ENCODE data around the gene AHCTF1. TPM values are rescaled to one million over a fixed set of nuclear protein-coding genes. Genes with fewer than 3 reads are reported as not detected.

Gene AHCTF1
- total RNA-seq, 3 donors from 2014 or later, result 49.4 to 55.4 (median 51.7) TPM

GRCh38 chr1:246809473-246809872, 122.3 kb downstream of the AHCTF1 start:
- ATAC-seq, result no peak
- no peaks in the 10 kb centered on the region for H3K9me3 Mint-ChIP-seq

GRCh38 chr1:246805135-246805716, 126.5 kb downstream of the AHCTF1 start:
- DNase-seq (no peak), ATAC-seq (no peak)
- Mint-ChIP-seq H3K4me1 (ENCODE audit: low read depth) (no peaks in the 10 kb centered on the region), H3K4me3 (no peak overlapping the region), H3K27me3 (ENCODE audit: low read depth) (no peaks in the 10 kb centered on the region), H3K36me3 (ENCODE audit: insufficient read depth) (no peaks in the 10 kb centered on the region), H3K9me3 (no peaks in the 10 kb centered on the region)

More at GRCh38 chr1:246809473-246809872, 122.3 kb downstream of the AHCTF1 start:
- Mint-ChIP-seq H3K27me3 (ENCODE audit: low read depth) (peaks cover 9% of the 10 kb centered on the region), H3K4me3 (no peak overlapping the region), H3K36me3 (ENCODE audit: insufficient read depth) (no peaks in the 10 kb centered on the region), H3K4me1 (ENCODE audit: low read depth) (no peaks in the 10 kb centered on the region)
- DNase-seq, result no peak

- DNase-seq (no peak), ATAC-seq (no peak)
- H3K36me3 Mint-ChIP-seq (ENCODE audit: insufficient read depth), result no peaks in the 10 kb centered on the region
- no peak overlapping the region for H3K4me3 Mint-ChIP-seq
- H3K27me3 Mint-ChIP-seq (ENCODE audit: low read depth), result no peaks in the 10 kb centered on the region
- H3K4me1 Mint-ChIP-seq (ENCODE audit: low read depth), result no peaks in the 10 kb centered on the region
- no peaks in the 10 kb centered on the region for H3K9me3 Mint-ChIP-seq
These were observed 127.9 kb downstream of the AHCTF1 start for GRCh38 chr1:246803883-246804282.

DNA sequence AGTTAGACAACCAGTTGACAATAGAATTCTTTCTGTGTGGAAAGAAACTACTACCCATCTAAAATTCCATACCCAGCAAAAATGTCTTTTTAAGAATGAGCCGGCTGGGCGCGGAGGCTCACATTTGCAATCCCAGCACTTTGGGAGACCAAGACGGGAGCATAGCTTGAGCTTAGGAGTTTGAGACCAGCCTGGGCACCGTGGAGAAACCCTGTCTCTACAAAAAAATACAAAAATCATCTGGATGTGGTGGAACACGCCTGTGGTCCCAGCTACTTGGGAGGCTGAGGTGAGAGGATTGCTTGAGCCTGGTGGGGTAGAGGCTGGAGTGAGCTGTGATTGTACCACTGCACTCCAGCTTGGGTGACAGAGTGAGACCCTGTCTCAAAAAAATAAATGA, 128.4 kb downstream of the AHCTF1 start:
- H3K9me3 Mint-ChIP-seq, result no peaks in the 10 kb centered on the region

GRCh38 chr1:246801241-246802020, 130.3 kb downstream of the AHCTF1 start:
- no peaks in the 10 kb centered on the region for H3K36me3 Mint-ChIP-seq (ENCODE audit: insufficient read depth)
- DNase-seq (no peak), ATAC-seq (no peak)
- no peak overlapping the region for H3K4me3 Mint-ChIP-seq
- no peaks in the 10 kb centered on the region for H3K27me3 Mint-ChIP-seq (ENCODE audit: low read depth)
- no peaks in the 10 kb centered on the region for H3K9me3 Mint-ChIP-seq
- no peaks in the 10 kb centered on the region for H3K4me1 Mint-ChIP-seq (ENCODE audit: low read depth)

More for the DNA sequence above, 128.4 kb downstream of the AHCTF1 start:
- Mint-ChIP-seq H3K4me3 (no peak overlapping the region), H3K27me3 (ENCODE audit: low read depth) (no peaks in the 10 kb centered on the region), H3K4me1 (ENCODE audit: low read depth) (no peaks in the 10 kb centered on the region), H3K36me3 (ENCODE audit: insufficient read depth) (no peaks in the 10 kb centered on the region)
- DNase-seq, result no peak
- ATAC-seq, result no peak

DNA sequence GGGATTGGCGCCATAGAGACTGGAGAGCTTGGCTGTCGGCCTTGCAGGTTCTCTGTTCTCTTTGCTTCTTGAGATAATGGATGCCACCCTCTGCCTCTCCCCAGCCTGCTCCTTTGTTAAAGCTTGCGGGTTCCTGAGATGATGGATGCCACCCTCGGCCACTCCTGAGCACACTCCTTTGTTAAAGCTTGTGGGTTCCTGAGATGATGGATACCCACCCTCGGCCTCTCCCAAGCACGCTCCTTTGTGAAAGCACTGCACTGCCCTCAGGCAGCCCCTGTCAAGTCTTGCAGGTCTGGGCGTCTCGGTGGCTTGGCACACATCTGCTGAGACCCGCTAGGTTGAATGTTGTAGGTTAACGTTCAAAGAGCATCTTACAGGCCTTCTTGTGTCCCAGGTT, 131.0 kb downstream of the AHCTF1 start:
- ATAC-seq, result no peak
- no peaks in the 10 kb centered on the region for H3K9me3 Mint-ChIP-seq
- H3K4me1 Mint-ChIP-seq (ENCODE audit: low read depth), result no peaks in the 10 kb centered on the region
- no peaks in the 10 kb centered on the region for H3K36me3 Mint-ChIP-seq (ENCODE audit: insufficient read depth)
- H3K4me3 Mint-ChIP-seq, result no peak overlapping the region
- H3K27me3 Mint-ChIP-seq (ENCODE audit: low read depth), result no peaks in the 10 kb centered on the region
- DNase-seq, result no peak

DNA sequence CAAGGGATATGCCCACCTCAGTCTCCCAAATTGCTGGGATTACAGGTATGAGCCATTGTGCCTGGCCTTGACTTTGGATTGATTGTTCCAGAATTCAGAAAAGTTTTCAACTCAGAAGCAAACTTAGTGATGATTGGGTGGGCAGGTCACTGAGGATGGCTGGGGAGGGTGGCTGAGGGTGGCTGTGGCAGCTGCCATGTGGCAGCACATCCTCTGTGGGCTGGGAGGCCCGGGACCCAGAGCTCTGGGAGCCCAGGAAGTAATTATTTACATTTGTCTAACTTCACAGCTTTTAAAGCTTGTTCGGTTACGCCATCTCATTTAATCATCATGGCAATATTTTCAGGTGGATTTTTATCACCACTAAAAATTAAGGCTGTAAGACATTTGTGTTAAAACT, 131.4 kb downstream of the AHCTF1 start:
- Mint-ChIP-seq H3K9me3 (no peaks in the 10 kb centered on the region), H3K4me1 (ENCODE audit: low read depth) (no peaks in the 10 kb centered on the region), H3K36me3 (ENCODE audit: insufficient read depth) (no peaks in the 10 kb centered on the region), H3K27me3 (ENCODE audit: low read depth) (no peaks in the 10 kb centered on the region), H3K4me3 (no peak overlapping the region)
- DNase-seq (no peak), ATAC-seq (no peak)

- Mint-ChIP-seq H3K27me3 (ENCODE audit: low read depth) (no peaks in the 10 kb centered on the region), H3K36me3 (ENCODE audit: insufficient read depth) (no peaks in the 10 kb centered on the region), H3K4me1 (ENCODE audit: low read depth) (no peaks in the 10 kb centered on the region), H3K4me3 (no peak overlapping the region), H3K9me3 (no peaks in the 10 kb centered on the region)
- DNase-seq, result no peak
- no peak for ATAC-seq
These were observed 132.9 kb downstream of the AHCTF1 start for GRCh38 chr1:246798606-246799496.

- ATAC-seq, result no peak
- H3K9me3 Mint-ChIP-seq, result no peaks in the 10 kb centered on the region
- no peak for DNase-seq
- no peaks in the 10 kb centered on the region for H3K36me3 Mint-ChIP-seq (ENCODE audit: insufficient read depth)
- H3K4me1 Mint-ChIP-seq (ENCODE audit: low read depth), result no peaks in the 10 kb centered on the region
- no peaks in the 10 kb centered on the region for H3K27me3 Mint-ChIP-seq (ENCODE audit: low read depth)
- H3K4me3 Mint-ChIP-seq, result no peak overlapping the region
These were observed 133.6 kb downstream of the AHCTF1 start for GRCh38 chr1:246798107-246798506.

GRCh38 chr1:246797597-246797996, 134.2 kb downstream of the AHCTF1 start:
- Mint-ChIP-seq H3K36me3 (ENCODE audit: insufficient read depth) (no peaks in the 10 kb centered on the region), H3K9me3 (no peaks in the 10 kb centered on the region), H3K4me3 (no peak overlapping the region), H3K27me3 (ENCODE audit: low read depth) (no peaks in the 10 kb centered on the region), H3K4me1 (ENCODE audit: low read depth) (no peaks in the 10 kb centered on the region)
- DNase-seq (no peak), ATAC-seq (no peak)

DNA sequence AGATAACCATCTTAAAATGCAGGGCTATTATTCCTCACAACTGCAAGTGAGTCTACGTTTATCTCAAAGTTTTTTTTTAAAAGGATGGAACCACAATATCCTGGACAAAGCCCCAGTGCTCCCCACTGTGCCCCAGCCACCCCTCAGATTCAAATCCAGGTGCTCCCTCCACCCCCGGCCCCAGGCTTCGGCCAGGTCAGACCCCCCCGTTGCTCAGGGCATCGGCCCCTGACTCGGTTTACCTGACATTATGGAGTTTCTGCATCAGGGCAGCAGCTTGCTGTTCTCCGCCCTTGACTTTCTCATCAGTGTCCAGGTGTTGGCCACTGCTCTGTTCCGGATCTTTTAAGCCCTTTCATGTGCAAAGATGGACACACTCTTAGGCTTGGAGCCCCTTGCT, 134.6 kb downstream of the AHCTF1 start:
- H3K36me3 Mint-ChIP-seq (ENCODE audit: insufficient read depth), result no peaks in the 10 kb centered on the region
- no peaks in the 10 kb centered on the region for H3K27me3 Mint-ChIP-seq (ENCODE audit: low read depth)

GRCh38 chr1:246795906-246796694, 135.6 kb downstream of the AHCTF1 start:
- Mint-ChIP-seq H3K36me3 (ENCODE audit: insufficient read depth) (no peaks in the 10 kb centered on the region), H3K4me3 (no peak overlapping the region), H3K4me1 (ENCODE audit: low read depth) (no peaks in the 10 kb centered on the region), H3K9me3 (no peaks in the 10 kb centered on the region), H3K27me3 (ENCODE audit: low read depth) (peaks cover 4% of the 10 kb centered on the region)
- no peak for ATAC-seq
- DNase-seq, result no peak

More for the DNA sequence above, 134.6 kb downstream of the AHCTF1 start:
- Mint-ChIP-seq H3K4me1 (ENCODE audit: low read depth) (no peaks in the 10 kb centered on the region), H3K9me3 (no peaks in the 10 kb centered on the region), H3K4me3 (no peak overlapping the region)
- DNase-seq (no peak), ATAC-seq (no peak)

GRCh38 chr1:246794828-246795671, 136.7 kb downstream of the AHCTF1 start:
- Mint-ChIP-seq H3K4me1 (ENCODE audit: low read depth) (no peaks in the 10 kb centered on the region), H3K36me3 (ENCODE audit: insufficient read depth) (no peaks in the 10 kb centered on the region), H3K4me3 (no peak overlapping the region), H3K27me3 (ENCODE audit: low read depth) (peaks cover 4% of the 10 kb centered on the region), H3K9me3 (no peaks in the 10 kb centered on the region)
- ATAC-seq (no peak), DNase-seq (no peak)

Data from activated T-cell treated with anti-CD3 and anti-CD28 coated beads, Interleukin-2, amount 50 U/mL, for 4 hours (primary cell).